Left kidney (tissue), 2 donors: Measurements from ENCODE around the gene HCAR3. TPM values are rescaled to one million over a fixed set of nuclear protein-coding genes. Genes with fewer than 3 reads are reported as not detected.
"Not testable (repeated sequence)": the region's sequence is repeated elsewhere in the genome, so short reads cannot be mapped to it uniquely, and the experiment has no call there.

Experiments used
- DNase-seq: peaks from one replicate; pipeline ENCODE4 v3.0.0-alpha.2; 2013
- polyA plus RNA-seq: library from polyadenylated mRNA; unstranded; fragments of 120-200 nt; gene quantifications from one replicate; pipeline ENCODE4 v1.2.1, GENCODE V29; 2013; ENCODE audit not compliant: insufficient read length

HCAR3 gene
- polyA plus RNA-seq, 1 donor = 0.30 TPM

DNA sequence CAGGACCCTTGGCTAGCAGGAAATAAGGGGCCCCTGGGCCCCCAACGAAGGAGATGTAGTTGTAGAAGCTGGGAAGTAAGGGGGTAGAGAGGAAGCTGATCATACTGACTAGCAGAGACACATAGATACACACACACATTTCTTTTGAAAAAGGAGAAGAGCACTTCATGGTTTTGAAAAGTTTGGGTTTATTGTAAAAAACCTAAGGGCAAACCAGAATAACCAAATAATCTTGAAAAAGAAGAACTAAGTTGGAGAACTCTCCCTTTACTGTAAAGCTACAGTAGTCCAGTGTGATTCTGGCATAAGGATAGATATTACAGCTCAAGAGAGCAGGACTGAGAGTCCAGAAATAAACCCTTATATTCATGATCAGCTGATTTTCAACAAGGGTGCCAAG lies 5.8 kb upstream of the HCAR3 start:
- no peak for DNase-seq

DNA sequence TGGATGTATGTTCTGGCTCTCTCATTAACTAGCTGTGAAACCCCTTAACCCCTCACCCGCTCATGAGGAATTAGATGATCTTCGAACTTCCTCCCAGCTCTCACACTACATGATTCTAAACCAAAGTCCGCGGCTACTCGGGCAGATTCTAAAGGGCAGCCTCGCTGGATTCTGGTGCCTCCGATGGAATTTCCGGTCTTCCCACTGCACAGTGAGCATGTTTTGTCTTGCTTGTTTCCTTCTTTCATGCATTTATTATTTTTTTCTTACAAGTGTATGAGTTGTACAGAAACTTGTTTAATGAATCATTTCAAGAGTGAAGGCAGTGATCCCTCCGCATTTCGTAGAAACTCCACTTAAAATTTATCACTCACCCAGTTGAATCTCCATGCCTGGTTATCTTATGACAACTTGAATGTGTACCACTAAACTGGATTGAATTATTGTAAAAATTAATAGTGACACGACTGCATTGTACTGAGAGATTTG lies 4.5 kb upstream of the HCAR3 start:
- no peak for DNase-seq

DNA sequence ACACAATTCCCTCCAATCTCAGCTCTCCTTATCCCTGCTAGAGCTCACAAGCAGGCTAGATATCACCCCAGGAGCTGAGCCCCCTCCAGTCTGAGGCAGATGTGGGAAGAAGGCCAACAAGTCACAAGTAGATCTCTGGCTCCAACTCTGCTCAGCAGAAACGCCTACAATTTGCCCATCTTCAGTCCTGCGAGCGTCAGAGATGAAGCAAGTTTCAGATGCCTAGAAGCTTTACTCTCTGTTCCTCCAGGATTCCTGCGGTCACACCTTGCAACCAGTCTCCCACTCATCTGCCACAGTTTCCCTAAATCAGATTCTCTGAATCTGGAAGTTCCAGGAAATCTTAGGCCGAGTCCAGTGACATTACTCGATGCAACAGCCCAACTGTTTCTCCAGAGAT lies 1.4 kb downstream of the HCAR3 start:
- not testable (repeated sequence) for DNase-seq

DNA sequence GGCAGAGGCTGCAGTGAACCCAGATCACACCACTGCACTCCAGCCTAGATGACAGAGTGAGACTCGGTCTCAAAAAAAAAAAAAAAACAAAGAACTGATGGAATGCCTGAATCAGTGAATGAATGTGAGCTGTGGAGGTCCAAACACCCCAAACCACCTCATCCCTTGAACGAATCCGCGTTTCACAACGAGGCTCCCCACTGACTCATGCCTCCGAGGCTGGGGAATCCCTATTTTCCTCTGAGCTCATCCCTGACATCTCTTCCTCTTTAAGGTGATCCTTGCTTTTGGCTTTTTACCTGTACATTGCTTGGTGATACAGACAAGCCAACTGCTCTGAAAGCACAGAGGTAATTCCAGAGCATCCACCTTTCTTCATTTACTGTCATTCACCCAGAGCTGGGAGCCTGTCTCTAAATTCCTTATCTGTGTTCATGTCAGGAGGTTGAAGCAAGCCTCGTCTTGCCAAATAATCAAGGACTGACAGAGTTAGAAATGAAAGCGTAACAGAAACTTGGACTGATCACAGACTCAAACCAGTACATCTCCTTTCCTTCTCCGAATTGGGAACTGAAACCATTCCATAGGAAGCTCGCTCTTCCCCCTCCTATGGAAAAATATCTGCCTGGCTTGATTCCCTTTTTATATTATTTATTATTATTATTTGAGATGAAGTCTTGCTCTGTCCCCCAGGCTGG lies 3.0 kb downstream of the HCAR3 start:
- not testable (repeated sequence) for DNase-seq

DNA sequence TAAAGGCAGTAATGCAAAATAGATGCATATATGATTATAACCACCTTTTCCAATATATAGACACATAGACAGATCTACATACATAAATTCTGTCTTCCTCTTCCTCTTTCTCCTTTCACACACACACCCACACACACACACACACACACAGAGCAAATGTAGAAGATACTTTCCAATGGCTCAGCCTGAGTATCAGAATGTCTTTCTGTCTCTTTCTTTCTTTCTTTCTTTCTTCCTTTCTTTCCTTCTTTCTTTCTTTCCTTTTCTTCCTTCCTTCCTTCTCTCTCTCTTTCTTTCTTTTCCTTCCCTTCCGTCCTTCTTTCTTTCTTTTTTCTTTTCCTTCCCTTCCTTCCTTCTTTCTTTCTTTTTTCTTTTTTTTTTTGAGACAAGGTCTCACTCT lies 5.3 kb downstream of the HCAR3 start:
- DNase-seq = not testable (repeated sequence)

DNA sequence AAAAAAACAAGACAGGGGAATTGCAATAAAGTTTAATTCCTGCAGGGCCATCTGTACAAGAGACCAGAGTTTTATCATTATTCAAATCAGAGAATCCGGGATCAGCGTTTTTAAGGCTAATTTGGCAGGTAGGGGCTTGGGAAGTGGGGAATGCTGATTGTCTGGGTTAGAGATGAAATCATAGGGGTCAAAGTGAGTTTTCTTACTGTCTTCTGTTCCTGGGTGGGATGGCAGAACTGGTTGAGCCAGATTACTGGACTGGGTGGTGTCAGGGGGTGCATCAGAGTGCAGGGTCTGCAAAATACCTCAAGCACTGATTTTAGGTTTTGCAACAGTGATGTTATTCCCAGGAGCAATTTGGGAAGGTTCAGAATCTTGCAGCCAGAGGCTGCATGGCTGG lies 6.3 kb downstream of the HCAR3 start:
- not testable (repeated sequence) for DNase-seq

DNA sequence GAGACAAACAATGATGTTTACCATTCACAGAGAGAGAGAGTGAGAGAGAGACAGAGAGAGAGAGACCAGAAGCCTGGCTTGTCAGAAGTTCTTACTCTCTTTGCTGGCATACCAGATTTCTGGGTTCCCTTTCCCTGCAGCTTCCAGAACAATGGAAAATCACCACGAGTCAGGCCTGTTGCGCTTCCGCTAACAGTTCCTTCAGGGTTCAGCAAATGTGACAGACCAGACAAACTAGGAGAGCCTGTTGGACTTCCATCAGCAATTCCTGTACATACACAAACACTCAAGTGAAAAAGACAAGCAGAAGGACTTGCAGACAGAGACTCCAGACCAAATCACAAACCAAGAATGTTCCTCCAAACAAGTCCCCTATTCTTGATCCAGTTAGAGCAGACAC lies 7.3 kb downstream of the HCAR3 start:
- not testable (repeated sequence) for DNase-seq

DNA sequence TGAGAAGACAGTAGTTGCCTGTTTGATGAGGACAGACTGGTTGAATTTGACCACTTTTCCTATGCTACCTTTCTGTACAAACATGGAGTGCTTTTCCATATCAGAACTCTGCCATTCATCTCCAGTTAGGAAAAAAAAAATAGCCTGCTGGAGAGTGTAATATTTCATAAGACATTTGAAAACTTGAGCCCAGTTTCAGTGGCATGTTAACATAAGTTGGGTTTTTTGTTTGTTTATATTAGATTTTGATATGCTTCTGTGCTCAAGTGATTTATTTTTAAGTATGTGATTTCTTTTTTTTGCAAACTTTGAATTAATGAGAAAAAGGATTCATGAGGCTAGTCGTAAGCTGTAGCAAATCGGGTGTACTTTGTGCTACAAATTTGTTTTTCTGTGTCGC lies 12.8 kb downstream of the HCAR3 start:
- DNase-seq = not testable (repeated sequence)

DNA sequence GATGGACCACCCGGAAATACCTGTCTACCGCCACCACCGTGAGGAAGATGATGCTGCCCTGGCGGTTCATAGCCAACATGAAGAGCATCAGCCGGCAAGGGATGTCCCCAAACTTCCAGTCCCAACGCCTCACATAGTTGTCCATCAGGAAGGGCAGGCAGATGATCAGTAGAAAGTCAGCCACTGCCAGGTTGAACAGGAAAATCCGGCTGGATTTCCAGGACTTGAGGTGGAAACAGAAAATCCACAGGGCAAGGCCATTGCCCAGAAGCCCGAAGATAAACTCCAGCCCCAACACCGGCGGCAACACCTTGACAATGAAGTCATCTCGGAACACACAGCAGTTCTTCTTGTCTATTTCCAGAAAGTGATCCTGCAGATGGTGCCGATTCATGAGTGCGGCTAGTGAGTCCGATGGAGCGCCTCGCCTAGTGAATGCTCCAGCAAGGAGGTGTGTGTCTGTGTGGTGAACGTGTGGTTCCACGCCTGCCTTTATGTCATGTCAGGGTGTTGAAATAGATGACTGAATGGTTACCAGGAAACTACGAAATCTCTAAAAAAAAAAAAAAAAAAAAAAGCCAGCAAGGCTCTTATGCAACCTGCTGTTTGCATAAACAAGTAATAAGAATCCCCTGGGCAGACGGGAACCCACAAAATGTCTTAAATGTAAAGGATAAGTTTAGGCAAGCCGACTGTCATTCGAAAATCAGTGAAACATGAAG lies 13.6 kb downstream of the HCAR3 start, which contains the start of gene HCAR2:
TSS of gene HCAR2 (minus strand) at position 468 of the 722 bp plus-strand sequence. CDS start at position 394, 74 bp downstream.
- not testable (repeated sequence) for DNase-seq

DNA sequence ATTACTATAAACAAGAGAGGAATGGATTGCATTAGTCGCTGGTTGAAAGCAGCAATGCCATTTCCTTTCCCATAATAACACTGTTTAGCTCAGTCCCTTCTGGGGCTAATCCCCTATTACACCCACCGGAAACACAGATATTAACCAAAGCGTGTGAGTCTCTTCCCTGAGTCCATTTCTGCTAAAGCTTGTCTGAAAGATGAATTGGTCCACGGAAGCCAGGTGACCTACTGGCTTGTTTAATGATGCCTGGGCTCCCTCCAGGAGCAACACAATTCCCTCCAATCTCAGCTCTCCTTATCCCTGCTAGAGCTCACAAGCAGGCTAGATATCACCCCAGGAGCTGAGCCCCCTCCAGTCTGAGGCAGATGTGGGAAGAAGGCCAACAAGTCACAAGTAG lies 15.1 kb downstream of the HCAR3 start:
- not testable (repeated sequence) for DNase-seq

DNA sequence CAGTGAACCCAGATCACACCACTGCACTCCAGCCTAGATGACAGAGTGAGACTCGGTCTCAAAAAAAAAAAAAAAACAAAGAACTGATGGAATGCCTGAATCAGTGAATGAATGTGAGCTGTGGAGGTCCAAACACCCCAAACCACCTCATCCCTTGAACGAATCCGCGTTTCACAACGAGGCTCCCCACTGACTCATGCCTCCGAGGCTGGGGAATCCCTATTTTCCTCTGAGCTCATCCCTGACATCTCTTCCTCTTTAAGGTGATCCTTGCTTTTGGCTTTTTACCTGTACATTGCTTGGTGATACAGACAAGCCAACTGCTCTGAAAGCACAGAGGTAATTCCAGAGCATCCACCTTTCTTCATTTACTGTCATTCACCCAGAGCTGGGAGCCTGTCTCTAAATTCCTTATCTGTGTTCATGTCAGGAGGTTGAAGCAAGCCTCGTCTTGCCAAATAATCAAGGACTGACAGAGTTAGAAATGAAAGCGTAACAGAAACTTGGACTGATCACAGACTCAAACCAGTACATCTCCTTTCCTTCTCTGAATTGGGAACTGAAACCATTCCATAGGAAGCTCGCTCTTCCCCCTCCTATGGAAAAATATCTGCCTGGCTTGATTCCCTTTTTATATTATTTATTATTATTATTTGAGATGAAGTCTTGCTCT lies 16.4 kb downstream of the HCAR3 start:
- not testable (repeated sequence) for DNase-seq

DNA sequence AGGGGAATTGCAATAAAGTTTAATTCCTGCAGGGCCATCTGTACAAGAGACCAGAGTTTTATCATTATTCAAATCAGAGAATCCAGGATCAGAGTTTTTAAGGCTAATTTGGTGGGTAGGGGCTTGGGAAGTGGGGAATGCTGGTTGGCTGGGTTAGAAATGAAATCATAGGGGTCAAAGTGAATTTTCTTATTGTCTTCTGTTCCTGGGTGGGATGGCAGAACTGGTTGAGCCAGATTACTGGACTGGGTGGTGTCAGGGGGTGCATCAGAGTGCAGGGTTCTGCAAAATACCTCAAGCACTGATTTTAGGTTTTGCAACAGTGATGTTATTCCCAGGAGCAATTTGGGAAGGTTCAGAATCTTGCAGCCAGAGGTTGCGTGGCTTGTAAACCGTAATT lies 19.7 kb downstream of the HCAR3 start:
- not testable (repeated sequence) for DNase-seq

DNA sequence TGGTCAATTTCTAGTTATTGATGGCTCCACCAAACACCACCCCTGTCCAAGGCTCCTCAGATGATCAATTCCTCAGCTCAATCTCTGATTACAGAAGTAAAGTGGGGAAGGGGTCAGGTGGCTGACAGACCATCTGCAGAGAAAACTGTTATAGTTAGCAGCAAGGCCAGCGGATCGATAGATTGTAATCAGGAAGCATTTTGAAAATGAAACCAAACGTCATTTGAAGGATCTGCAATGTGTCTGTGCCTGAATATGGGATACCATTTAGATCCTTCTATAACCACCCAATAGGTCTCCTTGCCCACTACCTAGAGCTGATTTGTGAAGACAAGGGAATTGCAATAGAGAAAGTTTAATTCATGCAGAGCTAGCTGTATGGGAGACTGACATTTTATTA lies 25.0 kb downstream of the HCAR3 start:
- no peak for DNase-seq

DNA sequence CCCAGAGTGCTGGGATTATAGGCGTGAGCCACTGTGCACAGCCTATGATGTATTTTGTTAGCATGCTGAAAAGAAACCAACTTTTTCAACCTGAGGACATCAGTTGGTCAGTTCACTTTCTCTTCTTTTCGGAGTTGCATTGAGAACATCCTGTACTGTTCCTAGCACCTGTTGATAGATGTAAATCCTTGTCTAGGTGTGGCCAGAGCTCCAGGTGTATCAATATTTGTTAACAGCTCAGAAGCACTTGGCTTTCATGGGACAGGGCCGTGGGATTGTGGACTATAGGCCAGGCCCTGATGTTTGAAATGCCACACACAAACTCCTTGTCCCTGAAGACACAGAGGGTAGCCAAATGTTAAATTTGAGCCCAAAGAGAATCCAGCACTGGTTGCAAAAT lies 28.3 kb downstream of the HCAR3 start:
- DNase-seq = no peak

DNA sequence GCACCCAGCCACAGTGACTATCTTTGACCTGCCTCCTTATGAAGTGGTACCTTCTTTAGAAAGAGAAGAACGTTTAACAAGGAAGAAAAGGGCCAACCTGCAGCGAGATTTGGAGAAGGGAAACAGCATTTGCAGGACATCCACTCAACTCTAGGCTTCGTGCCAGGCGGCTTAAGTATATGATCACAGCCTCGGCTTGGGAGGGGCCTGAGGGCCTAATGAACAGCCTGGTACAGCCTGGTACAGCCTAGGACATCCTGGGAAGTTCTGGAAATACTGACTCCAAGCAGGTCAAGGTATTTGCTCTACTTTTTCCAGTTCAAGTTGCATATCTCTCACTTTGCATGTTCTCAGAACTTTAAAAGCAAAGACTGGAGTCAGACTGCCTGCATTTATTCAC lies 29.5 kb downstream of the HCAR3 start:
- no peak for DNase-seq

DNA sequence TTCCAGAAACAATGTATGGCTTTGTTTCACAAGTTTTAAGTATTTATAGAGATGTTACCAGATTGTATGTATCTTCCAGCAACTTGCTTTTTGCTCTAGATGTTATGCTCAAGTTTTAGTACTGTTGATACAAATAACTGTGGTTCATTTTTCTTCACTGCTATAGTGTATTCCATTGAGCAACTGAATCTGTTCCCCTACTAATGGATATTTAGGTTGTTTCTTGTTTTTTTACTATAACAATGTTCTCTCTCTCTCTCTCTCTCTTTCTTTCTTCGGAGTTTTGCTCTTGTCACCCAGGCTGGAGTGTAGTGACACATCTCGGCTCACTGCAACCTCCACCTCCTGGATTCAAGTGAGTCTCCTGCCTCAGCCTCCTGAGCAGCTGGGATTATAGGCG lies 30.1 kb downstream of the HCAR3 start:
- DNase-seq = no peak

DNA sequence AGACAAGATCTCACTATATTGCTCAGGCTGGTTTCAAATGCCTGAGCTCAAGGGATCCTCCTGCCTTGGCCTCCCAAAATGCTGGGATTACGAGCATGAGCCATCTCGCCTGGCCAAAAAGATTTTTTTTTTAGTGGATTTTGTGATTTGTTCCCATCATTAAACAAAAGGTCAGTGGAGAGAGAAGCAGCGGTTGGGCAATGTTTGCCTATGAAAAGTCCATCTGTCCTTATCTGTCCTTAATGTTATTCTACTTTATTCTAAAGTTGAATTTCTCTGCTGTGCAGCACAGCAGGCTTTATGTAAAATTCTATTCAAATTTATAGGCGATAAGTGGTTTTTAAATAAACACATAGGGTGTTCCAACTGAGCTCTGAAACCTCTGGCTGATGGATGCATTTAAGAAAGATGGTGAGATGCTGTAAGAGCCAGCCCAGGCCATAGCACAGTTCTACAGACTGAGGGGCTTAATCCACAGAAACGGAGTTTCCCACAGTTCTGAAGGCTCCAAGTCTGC lies 32.3 kb downstream of the HCAR3 start:
- DNase-seq = no peak

DNA sequence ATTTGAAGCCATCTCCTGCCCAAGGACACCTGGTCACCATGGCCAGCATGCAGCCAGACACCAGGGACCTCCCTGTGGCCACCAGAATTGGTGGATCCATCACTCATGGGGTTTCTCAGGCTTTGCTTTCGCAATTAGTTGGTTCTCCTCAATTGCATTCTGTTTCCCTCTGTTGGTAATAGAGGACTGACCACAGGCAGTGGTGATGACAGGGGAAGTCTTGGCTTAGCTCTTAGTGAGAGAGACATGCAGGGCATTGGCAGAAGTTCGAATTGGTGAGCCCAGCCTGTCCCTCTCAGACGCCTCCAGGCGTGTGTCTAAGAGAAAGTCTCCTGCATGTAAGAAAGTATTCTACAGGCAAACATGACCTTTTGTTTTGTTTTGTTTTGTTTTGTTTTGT lies 34.8 kb downstream of the HCAR3 start:
- DNase-seq = no peak

DNA sequence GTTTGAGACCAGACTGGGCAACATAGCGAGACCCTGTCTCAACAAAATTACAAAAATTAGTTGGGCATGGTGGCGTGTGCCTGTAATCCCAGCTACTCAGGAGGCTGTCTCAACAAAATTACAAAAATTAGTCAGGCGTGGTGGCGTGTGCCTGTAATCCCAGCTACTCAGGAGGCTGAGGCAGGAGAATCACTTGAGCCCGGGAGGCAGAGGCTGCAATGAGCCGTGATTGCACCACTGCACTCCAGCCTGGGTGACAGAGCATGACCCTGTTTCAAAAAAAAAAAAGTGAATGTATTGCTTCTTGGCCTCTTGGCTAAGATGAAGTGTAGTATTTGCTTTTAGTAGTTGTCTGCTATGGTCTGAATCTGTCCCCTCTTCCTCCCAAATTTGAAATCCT lies 35.6 kb downstream of the HCAR3 start:
- DNase-seq = not testable (repeated sequence)

DNA sequence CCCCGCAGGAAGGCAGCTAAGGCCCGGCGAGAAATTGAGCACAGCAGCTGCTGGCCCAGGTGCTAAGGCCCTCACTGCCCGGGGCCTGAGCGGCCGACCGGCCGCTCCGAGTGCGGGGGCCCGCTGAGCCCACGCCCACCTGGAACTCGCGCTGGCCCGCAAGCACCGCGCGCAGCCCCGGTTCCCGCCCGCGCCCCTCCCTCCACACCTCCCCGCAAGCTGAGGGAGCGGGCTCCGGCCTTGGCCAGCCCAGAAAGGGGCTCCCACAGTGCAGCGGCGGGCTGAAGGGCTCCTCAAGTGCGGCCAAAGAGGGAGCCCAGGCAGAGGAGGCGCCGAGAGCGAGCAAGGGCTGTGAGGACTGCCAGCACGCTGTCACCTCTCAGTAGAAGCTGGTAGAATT lies 39.8 kb downstream of the HCAR3 start:
- not testable (repeated sequence) for DNase-seq

DNA sequence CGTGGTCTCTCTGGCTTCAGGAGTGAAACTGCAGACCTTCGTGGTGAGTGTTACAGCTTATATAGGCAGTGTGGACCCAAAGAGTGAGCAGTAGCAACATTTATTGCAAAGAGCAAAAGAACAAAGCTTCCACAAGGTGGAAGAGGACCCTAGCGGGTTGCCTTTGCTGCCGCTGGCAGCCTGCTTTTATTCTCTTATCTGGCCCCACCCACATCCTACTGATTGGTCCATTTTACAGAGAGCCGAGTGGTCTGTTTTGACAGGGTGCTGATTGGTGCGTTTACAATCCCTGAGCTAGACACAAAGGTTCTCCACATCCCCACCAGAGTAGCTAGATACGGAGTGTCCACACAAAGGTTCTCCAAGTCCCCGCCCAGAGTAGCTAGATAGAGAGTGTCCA lies 40.6 kb downstream of the HCAR3 start:
- not testable (repeated sequence) for DNase-seq

DNA sequence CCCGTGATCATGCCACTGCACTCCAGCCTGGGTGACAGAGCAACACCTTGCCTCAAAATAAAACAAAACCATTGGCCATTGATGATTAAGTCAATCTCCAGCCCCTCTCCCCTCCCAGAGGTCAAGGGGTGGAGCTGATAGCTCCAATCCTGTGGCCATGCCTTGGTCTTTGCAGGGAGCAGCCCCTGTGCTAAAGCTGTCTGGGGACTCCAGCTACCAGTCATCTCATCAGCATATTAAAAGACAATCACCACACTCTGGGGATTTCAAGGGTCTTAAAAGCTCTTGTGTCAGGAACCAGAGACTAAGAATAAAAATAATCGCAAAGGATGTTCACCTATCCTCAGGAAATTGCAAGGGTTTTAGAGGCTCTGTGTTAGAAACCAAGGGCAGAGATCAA lies 44.1 kb downstream of the HCAR3 start:
- no peak for DNase-seq
